Peyer's patch (tissue), 4 donors: Measurements from ENCODE around the gene PHF10. TPM values are rescaled to one million over a fixed set of nuclear protein-coding genes. Genes with fewer than 3 reads are reported as not detected.
"Not testable (repeated sequence)": the region's sequence is repeated elsewhere in the genome, so short reads cannot be mapped to it uniquely, and the experiment has no call there.

Source experiments
- DNase-seq, 3 donors: peaks; one replicate each; pipeline ENCODE4 v3.0.0-alpha.2; 2017 to 2019
- H3K27ac ChIP-seq, 4 donors: fragments of 200-600 bp; sonication (generic); one replicate each; pipeline ENCODE4 v1.5.1; 2016 to 2019
- H3K27me3 ChIP-seq, 2 donors: fragments of 200-600 bp; sonication (generic); one replicate each; pipeline ENCODE4 v1.5.1; 2019
- H3K36me3 ChIP-seq, 3 donors: fragments of 200-600 bp; sonication (generic); one replicate each; pipeline ENCODE4 v1.5.1; 2016 to 2019
- H3K4me1 ChIP-seq, 4 donors: fragments of 200-600 bp; sonication (generic); one replicate each; pipeline ENCODE4 v1.5.1; 2016 to 2019
- H3K4me3 ChIP-seq, 4 donors: fragments of 200-600 bp; sonication (generic); 1 replicate in 3 of 4; 2 replicates in 1 of 4; pipeline ENCODE4 v1.5.1; 2016 to 2019; ENCODE audit warnings: mild to moderate bottlenecking in 1 of 4
- H3K9me3 ChIP-seq, 4 donors: fragments of 200-600 bp; sonication (generic); one replicate each; pipeline ENCODE4 v1.5.1; 2016 to 2019; ENCODE audit warnings: mild to moderate bottlenecking in 1 of 4
- POLR2A ChIP-seq, 2 donors: fragments of 450-650 bp; IDR thresholded peaks; one replicate each; pipeline ENCODE4 v1.5.1; 2017; ENCODE audit warnings: antibody characterized with exemption in 2 of 2, mild to moderate bottlenecking in 2 of 2, moderate library complexity in 2 of 2
- total RNA-seq, 4 donors: library from RNA; depleted of rRNA; stranded (reverse); fragments of >200 nt; gene quantifications; one replicate each; pipeline ENCODE4 v1.1.0, GENCODE V29; 2016
- TF ChIP-seq, protein P1 (sequence below), 6 experiments: fragments of 450-650 bp in 4 of 6; fragments of 200-600 bp in 2 of 6; sonication (generic) in 1 of 6; IDR thresholded peaks; one replicate each; pipeline ENCODE4 v1.5.1; 2017 to 2019; ENCODE audit warnings: antibody characterized with exemption in 6 of 6, mild to moderate bottlenecking in 3 of 6, moderate library complexity in 1 of 6

The PHF10 gene
- 10 to 100 TPM; 23.3 to 46.0 (median 30.6) TPM for total RNA-seq

DNA sequence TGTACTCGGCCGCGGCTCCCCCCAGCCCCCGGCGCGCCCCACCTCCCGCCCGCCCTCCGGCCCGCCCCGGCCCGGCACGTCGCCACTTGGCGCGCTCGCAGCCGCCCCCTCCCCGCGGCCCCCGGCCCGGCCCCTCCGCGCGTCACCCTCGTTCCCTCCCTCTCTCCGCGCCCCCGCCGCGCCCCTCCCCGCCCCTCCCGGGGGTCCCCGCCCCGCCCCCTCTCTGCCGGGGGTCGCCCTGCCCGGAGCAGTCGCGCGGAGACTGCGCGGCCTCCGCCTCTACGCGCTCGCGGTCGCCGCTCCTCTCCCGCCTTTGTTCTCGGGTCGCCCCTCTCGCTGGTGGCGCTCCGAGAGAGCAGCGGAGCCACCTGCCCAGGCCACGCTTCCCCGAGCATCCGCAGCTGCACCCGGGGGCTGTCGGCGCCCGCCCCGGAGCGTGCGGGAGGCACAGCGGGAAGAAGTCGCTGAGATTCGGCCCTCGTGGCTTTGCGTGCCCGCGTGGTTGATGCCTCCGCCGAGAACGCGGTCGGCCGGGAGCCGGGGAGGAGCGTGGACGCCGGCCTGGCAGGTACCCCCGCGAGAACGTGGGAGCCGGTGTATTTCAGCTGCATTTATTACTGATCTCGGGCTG lies at the start of gene PHF10:
TSS of gene PHF10 (minus strand) at position 7 of the 631 bp plus-strand sequence. CDS start 569 bp downstream, outside the sequence.
- peak; percentile 66 to 77 (median 77) for DNase-seq
- Histone ChIP-seq H3K27ac (peak within 1 kb of the TSS; percentile 92 to 97 (median 96)), H3K4me1 (peaks cover 0 to 27% (median 6%) of the 10 kb centered on the region in 4 donors), H3K4me3 (peak within 1 kb of the TSS; percentile 72 to 93 (median 82)), H3K9me3 (no peaks in the 10 kb centered on the region), H3K27me3 (no peaks in the 10 kb centered on the region), H3K36me3 (no peaks in the 10 kb centered on the region)
- TF ChIP-seq, protein P1, sequence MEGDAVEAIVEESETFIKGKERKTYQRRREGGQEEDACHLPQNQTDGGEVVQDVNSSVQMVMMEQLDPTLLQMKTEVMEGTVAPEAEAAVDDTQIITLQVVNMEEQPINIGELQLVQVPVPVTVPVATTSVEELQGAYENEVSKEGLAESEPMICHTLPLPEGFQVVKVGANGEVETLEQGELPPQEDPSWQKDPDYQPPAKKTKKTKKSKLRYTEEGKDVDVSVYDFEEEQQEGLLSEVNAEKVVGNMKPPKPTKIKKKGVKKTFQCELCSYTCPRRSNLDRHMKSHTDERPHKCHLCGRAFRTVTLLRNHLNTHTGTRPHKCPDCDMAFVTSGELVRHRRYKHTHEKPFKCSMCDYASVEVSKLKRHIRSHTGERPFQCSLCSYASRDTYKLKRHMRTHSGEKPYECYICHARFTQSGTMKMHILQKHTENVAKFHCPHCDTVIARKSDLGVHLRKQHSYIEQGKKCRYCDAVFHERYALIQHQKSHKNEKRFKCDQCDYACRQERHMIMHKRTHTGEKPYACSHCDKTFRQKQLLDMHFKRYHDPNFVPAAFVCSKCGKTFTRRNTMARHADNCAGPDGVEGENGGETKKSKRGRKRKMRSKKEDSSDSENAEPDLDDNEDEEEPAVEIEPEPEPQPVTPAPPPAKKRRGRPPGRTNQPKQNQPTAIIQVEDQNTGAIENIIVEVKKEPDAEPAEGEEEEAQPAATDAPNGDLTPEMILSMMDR (IDR thresholded peaks at IDR 0.05), result no peak
- TF ChIP-seq POLR2A (IDR thresholded peaks at IDR 0.05), result no peak

DNA sequence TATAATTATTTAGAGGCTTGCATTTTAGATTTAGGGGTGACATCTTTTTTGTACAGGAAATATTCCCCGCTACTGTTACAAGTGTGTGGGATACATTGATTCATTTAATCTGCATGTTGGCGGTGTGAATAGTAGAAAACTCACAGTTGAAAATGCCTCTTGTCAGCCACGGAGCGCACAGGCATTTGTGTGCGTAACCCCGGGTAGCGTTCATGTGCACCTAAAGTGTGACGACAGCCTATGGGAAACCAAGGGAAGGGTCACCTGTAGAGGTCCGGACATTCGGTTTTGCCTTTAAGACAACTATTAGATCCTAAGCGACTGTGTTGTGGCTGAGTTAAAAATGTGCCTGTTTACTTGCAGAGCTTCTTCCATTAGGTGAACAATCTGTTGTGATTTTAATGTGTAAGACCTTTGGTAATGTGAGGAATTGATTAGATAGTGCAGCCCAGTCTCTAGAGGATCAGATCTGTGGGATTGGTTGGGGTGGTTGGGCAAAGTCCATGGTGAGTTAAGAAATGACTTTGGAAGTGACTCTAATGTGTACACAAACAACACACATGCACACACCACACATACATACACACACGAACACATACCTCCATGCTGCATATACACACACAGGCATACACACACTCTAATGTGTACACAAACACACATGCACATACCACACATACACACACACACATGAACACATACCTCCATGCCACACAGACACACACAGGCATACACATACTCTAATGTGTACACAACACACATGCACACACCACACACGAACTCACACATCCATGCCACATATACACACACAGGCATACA lies 42.8 kb upstream of the PHF10 start:
- no peak for DNase-seq
- Histone ChIP-seq H3K27ac (no peak overlapping the region), H3K4me1 (no peaks in the 10 kb centered on the region), H3K4me3 (no peak overlapping the region), H3K9me3 (no peaks in the 10 kb centered on the region), H3K27me3 (no peaks in the 10 kb centered on the region), H3K36me3 (peaks cover 0 to 64% (median 0%) of the 10 kb centered on the region in 3 donors)
- TF ChIP-seq, protein P1 (IDR thresholded peaks at IDR 0.05), result no peak
- no peak for TF ChIP-seq POLR2A (IDR thresholded peaks at IDR 0.05)

DNA sequence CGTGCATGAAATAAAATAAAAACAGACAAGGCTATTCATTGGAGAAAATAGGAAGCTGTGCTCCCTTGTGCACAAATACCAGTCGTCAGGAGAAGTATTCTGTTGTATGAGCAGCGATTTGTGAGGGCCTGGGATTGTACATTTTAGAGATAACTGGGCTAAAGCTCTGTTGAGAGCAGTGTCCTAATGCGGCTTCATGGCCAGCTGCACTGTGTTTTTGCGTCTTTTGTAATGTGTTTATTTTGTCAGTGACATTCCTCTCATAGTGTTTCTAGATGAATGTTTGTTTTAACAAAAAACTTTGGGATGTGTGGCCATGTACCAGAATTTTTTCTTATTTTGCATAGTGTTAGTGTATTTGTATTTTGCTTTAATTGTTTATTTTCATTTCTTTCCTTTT lies 41.9 kb upstream of the PHF10 start:
- Histone ChIP-seq H3K27me3 (no peaks in the 10 kb centered on the region), H3K4me1 (no peaks in the 10 kb centered on the region), H3K9me3 (no peaks in the 10 kb centered on the region), H3K36me3 (peaks cover 0 to 63% (median 0%) of the 10 kb centered on the region in 3 donors), H3K4me3 (no peak overlapping the region), H3K27ac (no peak overlapping the region)
- TF ChIP-seq, protein P1 (IDR thresholded peaks at IDR 0.05), result no peak
- no peak for TF ChIP-seq POLR2A (IDR thresholded peaks at IDR 0.05)
- DNase-seq, result no peak

DNA sequence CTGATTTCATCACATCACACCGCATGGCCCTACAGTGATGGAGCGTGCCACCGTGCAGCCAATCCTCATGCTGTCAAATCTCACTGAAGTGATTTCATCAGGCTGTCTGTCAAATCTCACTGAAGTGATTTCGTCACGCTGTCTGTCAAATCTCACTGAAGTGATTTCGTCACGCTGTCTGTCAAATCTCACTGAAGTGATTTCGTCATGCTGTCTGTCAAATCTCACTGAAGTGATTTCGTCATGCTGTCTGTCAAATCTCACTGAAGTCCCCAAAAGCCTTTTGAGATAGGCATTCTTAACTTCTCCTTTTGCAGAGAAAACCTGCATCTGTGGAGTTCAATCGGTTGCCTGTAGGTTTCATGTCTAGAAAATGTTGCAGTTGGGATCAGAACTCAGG lies 41.5 kb upstream of the PHF10 start:
- DNase-seq, H3K27me3 ChIP-seq, H3K27ac ChIP-seq, H3K9me3 ChIP-seq, H3K4me3 ChIP-seq, H3K4me1 ChIP-seq: not testable (repeated sequence)
- H3K36me3 ChIP-seq, result peaks cover 0 to 68% (median 0%) of the 10 kb centered on the region in 3 donors

DNA sequence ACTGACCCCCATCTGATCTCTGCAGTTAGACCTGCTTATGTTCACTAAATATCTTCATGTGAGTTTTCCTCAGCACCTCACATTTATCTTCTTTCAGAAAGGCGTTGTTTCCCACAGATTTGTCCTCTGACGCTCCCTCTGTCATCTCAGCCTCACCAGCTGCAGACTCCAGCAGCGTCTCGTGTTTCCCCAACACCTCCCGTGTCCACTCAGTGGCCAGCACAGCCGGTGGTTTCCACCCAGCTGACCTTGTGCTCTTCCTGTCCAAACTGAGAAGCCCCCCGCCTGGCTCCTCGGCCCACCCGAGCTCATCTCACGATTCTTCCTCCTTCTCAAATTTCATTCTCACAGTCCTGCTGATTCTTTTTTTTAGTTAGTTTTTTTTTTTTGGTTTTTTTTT lies 39.6 kb upstream of the PHF10 start:
- Histone ChIP-seq H3K4me1 (no peaks in the 10 kb centered on the region), H3K36me3 (peaks cover 0 to 76% (median 0%) of the 10 kb centered on the region in 3 donors), H3K9me3 (no peaks in the 10 kb centered on the region), H3K27me3 (no peaks in the 10 kb centered on the region), H3K27ac (no peak overlapping the region), H3K4me3 (no peak overlapping the region)
- no peak for TF ChIP-seq POLR2A (IDR thresholded peaks at IDR 0.05)
- TF ChIP-seq, protein P1 (IDR thresholded peaks at IDR 0.05), result no peak
- no peak for DNase-seq

DNA sequence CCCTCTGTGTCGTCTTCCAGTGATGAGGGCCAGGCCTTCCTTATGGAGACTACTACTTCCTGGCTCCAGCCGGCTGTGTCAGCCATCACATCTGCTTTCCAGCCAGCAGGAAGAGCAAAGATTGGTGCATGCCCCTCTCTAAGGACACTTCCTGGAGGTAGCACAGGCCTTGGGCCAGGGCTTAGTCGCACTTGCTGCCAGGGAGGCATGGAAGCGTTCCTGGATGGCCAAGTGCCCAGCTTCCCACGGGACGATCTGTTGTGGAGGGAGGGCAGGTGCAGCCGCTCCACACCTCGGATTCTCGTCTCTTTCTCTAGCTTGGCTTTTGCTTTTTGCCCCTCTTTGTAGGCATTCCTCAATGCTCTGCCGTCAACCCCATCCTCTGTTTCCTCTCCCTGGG lies 39.0 kb upstream of the PHF10 start:
- no peak for DNase-seq
- Histone ChIP-seq H3K4me3 (no peak overlapping the region), H3K9me3 (no peaks in the 10 kb centered on the region), H3K27ac (no peak overlapping the region), H3K4me1 (no peaks in the 10 kb centered on the region), H3K27me3 (no peaks in the 10 kb centered on the region), H3K36me3 (peaks cover 0 to 76% (median 0%) of the 10 kb centered on the region in 3 donors)
- TF ChIP-seq, protein P1 (IDR thresholded peaks at IDR 0.05), result no peak
- no peak for TF ChIP-seq POLR2A (IDR thresholded peaks at IDR 0.05)
